Neuronal stem cell (in vitro differentiated cells): Measurements from ENCODE around the gene TMCO6.

Source experiments
- DNase-seq: peaks from one replicate; pipeline ENCODE4 v3.0.0-alpha.2; 2013; ENCODE audit warnings: low spot score
- H2AFZ ChIP-seq: one replicate; pipeline ENCODE4 v1.6.1; 2013; ENCODE audit warnings: mild to moderate bottlenecking, low read length, inconsistent platforms
- H2AK5ac ChIP-seq: 2 replicates; pipeline ENCODE4 v1.6.1; 2013; ENCODE audit warnings: low read depth, mild to moderate bottlenecking, inconsistent platforms, low read length, moderate library complexity, mixed read lengths
- H2BK120ac ChIP-seq: 2 replicates; pipeline ENCODE4 v1.6.1; 2013; ENCODE audit warnings: low read depth, mild to moderate bottlenecking, inconsistent platforms, low read length, moderate library complexity, mixed read lengths
- H2BK12ac ChIP-seq: one replicate; pipeline ENCODE4 v1.6.1; 2013; ENCODE audit warnings: low read length, inconsistent platforms
- H2BK15ac ChIP-seq: 2 replicates; pipeline ENCODE4 v1.6.1; 2013; ENCODE audit warnings: mild to moderate bottlenecking, low read length, inconsistent platforms, mixed read lengths
- H2BK5ac ChIP-seq: one replicate; pipeline ENCODE4 v1.6.1; 2013; ENCODE audit warnings: inconsistent platforms, mild to moderate bottlenecking, low read length, moderate library complexity
- H3K14ac ChIP-seq: one replicate; pipeline ENCODE4 v1.6.1; 2013; ENCODE audit warnings: low read length, inconsistent platforms
- H3K18ac ChIP-seq: 2 replicates; pipeline ENCODE4 v1.6.1; 2013; ENCODE audit warnings: low read length, inconsistent platforms
- H3K23ac ChIP-seq: 2 replicates; pipeline ENCODE4 v1.6.1; 2013; ENCODE audit warnings: low read depth, mild to moderate bottlenecking, mixed read lengths, low read length, inconsistent platforms; ENCODE audit not compliant: poor library complexity
- H3K27ac ChIP-seq: replicated peaks from 3 replicates; pipeline ENCODE4 v1.5.1; 2013; ENCODE audit warnings: low read length, inconsistent platforms
- H3K27me3 ChIP-seq, 3 experiments: 2 replicates each; pipeline ENCODE4 v1.6.1; 2013; ENCODE audit warnings: low read length in 3 of 3, mild to moderate bottlenecking in 2 of 3, inconsistent platforms in 1 of 3, low read depth in 1 of 3, mixed read lengths in 1 of 3, moderate library complexity in 1 of 3; ENCODE audit not compliant: control insufficient read depth in 3 of 3, insufficient read depth in 3 of 3
- H3K36me3 ChIP-seq, 2 donors: replicated peaks in 1 of 2; 2 replicates each; pipeline ENCODE4 v1.6.1; 2013; ENCODE audit warnings: low read length in 2 of 2; ENCODE audit not compliant: control insufficient read depth in 2 of 2, insufficient read depth in 2 of 2
- H3K4ac ChIP-seq: 2 replicates; pipeline ENCODE4 v1.6.1; 2013; ENCODE audit warnings: inconsistent platforms, mild to moderate bottlenecking, low read length, moderate library complexity
- H3K4me1 ChIP-seq, 2 donors: 1 replicate in 1 of 2; 2 replicates in 1 of 2; pipeline ENCODE4 v1.6.1; 2013; ENCODE audit warnings: low read length in 2 of 2, low read depth in 1 of 2; ENCODE audit not compliant: control insufficient read depth in 2 of 2, insufficient read depth in 1 of 2
- H3K4me2 ChIP-seq: one replicate; pipeline ENCODE4 v1.6.1; 2013; ENCODE audit warnings: mild to moderate bottlenecking, low read length, inconsistent platforms; ENCODE audit not compliant: insufficient read depth, poor library complexity, severe bottlenecking
- H3K4me3 ChIP-seq, 2 donors: 2 replicates each; pipeline ENCODE4 v1.5.1; 2013; ENCODE audit warnings: low read length in 2 of 2, mild to moderate bottlenecking in 2 of 2, inconsistent platforms in 1 of 2, moderate library complexity in 1 of 2
- H3K79me1 ChIP-seq: one replicate; pipeline ENCODE4 v1.6.1; 2013; ENCODE audit warnings: low read depth, mild to moderate bottlenecking, inconsistent platforms, low read length, moderate library complexity
- H3K9ac ChIP-seq: one replicate; pipeline ENCODE4 v1.6.1; 2013; ENCODE audit warnings: mild to moderate bottlenecking, low read depth, low read length, inconsistent platforms; ENCODE audit not compliant: poor library complexity
- H3K9me3 ChIP-seq, 2 donors: replicated peaks in 1 of 2; 2 replicates each; pipeline versions ENCODE3 to v1.6.1; 2013; ENCODE audit warnings: low read length in 2 of 2, mild to moderate bottlenecking in 2 of 2, inconsistent platforms in 1 of 2, low read depth in 1 of 2, mixed read lengths in 1 of 2, moderate library complexity in 1 of 2; ENCODE audit not compliant: control insufficient read depth in 2 of 2, insufficient read depth in 1 of 2
- H4K8ac ChIP-seq: one replicate; pipeline ENCODE4 v1.6.1; 2013; ENCODE audit warnings: low read depth, mild to moderate bottlenecking, inconsistent platforms, low read length, moderate library complexity
- H4K91ac ChIP-seq: one replicate; pipeline ENCODE4 v1.6.1; 2013; ENCODE audit warnings: low read length, low read depth, mild to moderate bottlenecking, inconsistent platforms; ENCODE audit not compliant: poor library complexity
- WGBS, 2 donors: extraction: QIAGEN DNeasy Blood & Tissue Kit; methylation state at CpG; one replicate each; pipeline ENCODE4 v1.1.7; 2013; ENCODE audit warnings: missing lambda C conversion rate in 2 of 2, mixed read lengths in 1 of 2; ENCODE audit not compliant: insufficient read length in 2 of 2, insufficient replicate concordance in 1 of 2; ENCODE audit errors: extremely low coverage in 2 of 2; 5-methylcytosine and 5-hydroxymethylcytosine counted together

TMCO6 gene

DNA sequence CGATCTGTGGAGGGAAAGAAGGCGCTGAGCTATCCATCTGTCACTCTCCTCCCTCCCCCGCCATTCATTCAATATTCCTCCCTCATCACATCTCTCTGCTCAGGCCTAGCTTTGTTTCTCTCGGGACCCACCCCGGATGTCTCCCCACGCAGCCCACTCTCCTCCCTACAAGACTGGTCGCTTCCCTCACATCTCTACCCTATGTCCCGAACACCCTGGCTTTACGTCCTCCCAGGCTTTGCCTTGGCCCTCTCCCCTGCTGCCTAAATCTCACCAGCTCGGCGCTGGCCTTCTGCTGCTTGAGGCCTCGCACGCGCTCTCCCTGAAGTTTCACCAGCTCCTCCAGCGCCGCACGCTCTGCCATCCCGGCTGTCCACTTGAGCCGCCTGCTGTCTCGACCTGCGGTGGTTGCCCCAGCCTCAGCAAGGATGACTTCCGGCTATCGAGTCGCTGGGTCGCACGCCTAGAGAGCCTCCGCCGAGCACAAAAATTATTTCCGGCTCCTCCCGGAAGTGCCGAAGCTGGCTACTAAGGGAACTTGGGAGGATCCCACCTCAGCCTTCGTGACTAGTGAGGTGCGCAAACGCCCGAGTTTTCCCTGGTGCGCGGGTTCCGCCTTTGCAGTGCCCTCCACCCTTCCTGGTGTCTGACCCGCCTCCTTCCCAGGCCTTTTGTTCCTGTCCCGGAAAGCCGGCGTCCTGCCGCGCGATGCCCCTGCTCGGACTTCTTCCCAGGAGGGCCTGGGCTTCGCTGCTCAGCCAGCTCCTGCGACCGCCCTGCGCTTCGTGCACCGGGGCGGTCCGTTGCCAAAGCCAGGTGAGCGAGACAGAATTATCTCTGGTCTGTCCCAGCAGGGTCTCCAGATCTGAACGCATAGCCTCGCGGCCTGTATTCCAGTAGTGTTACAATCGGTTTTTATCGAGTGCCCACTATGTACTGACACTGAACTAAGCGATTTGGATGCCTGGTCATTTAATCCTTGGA is 52.0 kb downstream of the TMCO6 start, which contains the start of the genes HARS1 and HARS2:
TSS of gene HARS1 (minus strand) at position 430 of the 984 bp plus-strand sequence. CDS start at position 364, 66 bp downstream.
TSS of gene HARS2 (plus strand) at position 515 of the 984 bp plus-strand sequence. CDS start at position 709, 194 bp downstream.
- no peak within 1 kb of the TSS for H2BK120ac ChIP-seq
- DNase-seq, result peak; percentile 82
- peak within 1 kb of the TSS; percentile 73 for H3K4me2 ChIP-seq
- H4K8ac ChIP-seq, result no peak within 1 kb of the TSS
- no peak within 1 kb of the TSS for H2BK12ac ChIP-seq
- H2AFZ ChIP-seq, result peak within 1 kb of the TSS; percentile 86
- no peak within 1 kb of the TSS for H2AK5ac ChIP-seq
- H2BK5ac ChIP-seq, result peak within 1 kb of the TSS; percentile 93
- peak within 1 kb of the TSS; percentile 97 for H3K14ac ChIP-seq
- no peak within 1 kb of the TSS for H3K4ac ChIP-seq
- no peaks in the 10 kb centered on the region for H3K9me3 ChIP-seq
- peak within 1 kb of the TSS; percentile 88 for H3K27ac ChIP-seq
- no peak within 1 kb of the TSS for H2BK15ac ChIP-seq
- H3K36me3 ChIP-seq, result peaks cover 19 to 67% of the 10 kb centered on the region in 2 donors
- H3K18ac ChIP-seq, result peak within 1 kb of the TSS; percentile 95
- no peak within 1 kb of the TSS for H4K91ac ChIP-seq
- H3K79me1 ChIP-seq, result no peaks in the 10 kb centered on the region
- peak within 1 kb of the TSS; percentile 96 for H3K9ac ChIP-seq
- no peaks in the 10 kb centered on the region for H3K27me3 ChIP-seq
- peaks cover 2 to 4% of the 10 kb centered on the region in 2 donors for H3K4me1 ChIP-seq
- no CpG with 5 or more reads among the region's 61 CpGs for WGBS, 2 donors
- H3K4me3 ChIP-seq, result peak within 1 kb of the TSS; percentile 64 to 94
- H3K23ac ChIP-seq, result peak within 1 kb of the TSS; percentile 98

DNA sequence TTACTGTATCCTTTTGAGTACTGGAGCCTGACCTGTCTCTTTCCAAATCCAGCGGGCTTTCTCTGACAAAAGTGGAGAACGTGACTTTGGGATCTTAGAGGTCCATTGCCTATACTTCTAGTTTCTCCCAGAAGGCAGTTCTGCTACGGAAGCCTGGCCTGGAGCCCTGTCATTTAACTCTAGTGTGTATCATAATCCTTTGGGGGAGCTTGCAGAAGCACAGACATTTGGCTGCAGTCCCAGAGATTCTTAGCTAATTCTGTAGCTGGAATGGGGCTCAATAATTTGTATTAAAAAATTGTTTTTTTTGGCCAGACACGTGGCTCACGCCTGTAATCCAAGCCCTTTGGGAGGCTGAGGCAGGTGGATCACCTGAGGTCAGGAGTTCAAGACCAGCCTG is 55.0 kb downstream of the TMCO6 start:
- H4K91ac ChIP-seq, result no peak overlapping the region
- H3K4ac ChIP-seq, result no peak overlapping the region
- H3K23ac ChIP-seq, result no peak overlapping the region
- H3K9ac ChIP-seq, result no peak overlapping the region
- H2BK5ac ChIP-seq, result no peak overlapping the region
- H3K27me3 ChIP-seq, result no peaks in the 10 kb centered on the region
- no peak overlapping the region for H3K4me3 ChIP-seq
- H2AK5ac ChIP-seq, result no peak overlapping the region
- H3K18ac ChIP-seq, result no peak overlapping the region
- H2BK120ac ChIP-seq, result no peak overlapping the region
- H4K8ac ChIP-seq, result no peak overlapping the region
- H2AFZ ChIP-seq, result no peak overlapping the region
- H3K9me3 ChIP-seq, result no peaks in the 10 kb centered on the region
- no peak overlapping the region for H3K27ac ChIP-seq
- DNase-seq, result no peak
- no peak overlapping the region for H2BK15ac ChIP-seq
- peaks cover 2 to 4% of the 10 kb centered on the region in 2 donors for H3K4me1 ChIP-seq
- H2BK12ac ChIP-seq, result no peak overlapping the region
- H3K79me1 ChIP-seq, result no peaks in the 10 kb centered on the region
- no CpG with 5 or more reads among the region's 5 CpGs for WGBS, 2 donors
- no peak overlapping the region for H3K4me2 ChIP-seq
- no peak overlapping the region for H3K14ac ChIP-seq
- peaks cover 34 to 70% of the 10 kb centered on the region in 2 donors for H3K36me3 ChIP-seq
